ENCODE measurements around the gene UBE2I. TPM values are rescaled to one million over a fixed set of nuclear protein-coding genes. Genes with fewer than 3 reads are reported as not detected.

Gene UBE2I
- total RNA-seq, 2 experiments from 2014 or later = 245 to 254 TPM

DNA sequence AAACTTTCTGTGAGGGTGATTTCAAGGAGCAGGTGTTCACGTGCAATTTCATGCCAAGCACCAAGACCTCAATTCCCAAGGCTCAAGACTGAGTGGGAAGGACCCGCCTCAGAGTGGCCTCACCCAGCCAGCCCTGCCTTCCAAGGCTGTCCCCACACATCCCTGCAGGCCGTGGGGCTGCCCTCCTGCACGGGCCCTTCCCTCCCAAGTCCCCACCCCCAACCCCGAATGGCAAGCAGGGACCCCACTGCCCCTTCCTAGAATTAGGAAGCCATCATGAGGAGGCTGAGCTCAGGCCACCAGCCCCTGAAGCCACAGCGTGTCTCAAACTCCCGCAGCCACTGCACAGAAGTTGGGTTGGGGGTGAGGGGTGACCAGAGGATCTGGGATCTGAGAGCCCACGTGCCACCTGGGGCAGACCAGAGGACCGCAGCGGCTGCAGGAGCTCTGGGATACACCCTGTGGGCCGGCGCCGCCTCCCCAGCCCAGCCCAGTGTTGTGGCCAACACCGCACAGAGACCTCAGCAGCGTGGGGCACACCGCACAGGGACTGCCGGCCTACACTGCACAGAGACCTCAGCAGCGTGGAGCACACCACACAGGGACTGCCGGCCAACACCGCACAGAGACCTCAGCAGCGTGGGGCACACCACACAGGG lies 63.0 kb downstream of the UBE2I start:
- Mint-ChIP-seq H3K4me1 (ENCODE audit: low read depth) (no peaks in the 10 kb centered on the region), H3K27ac (no peak overlapping the region), H3K9me3 (no peaks in the 10 kb centered on the region), H3K4me3 (no peak overlapping the region), H3K27me3 (no peaks in the 10 kb centered on the region), H3K36me3 (ENCODE audit: low read depth) (peaks cover 5% of the 10 kb centered on the region)
- TF ChIP-seq, protein P1, sequence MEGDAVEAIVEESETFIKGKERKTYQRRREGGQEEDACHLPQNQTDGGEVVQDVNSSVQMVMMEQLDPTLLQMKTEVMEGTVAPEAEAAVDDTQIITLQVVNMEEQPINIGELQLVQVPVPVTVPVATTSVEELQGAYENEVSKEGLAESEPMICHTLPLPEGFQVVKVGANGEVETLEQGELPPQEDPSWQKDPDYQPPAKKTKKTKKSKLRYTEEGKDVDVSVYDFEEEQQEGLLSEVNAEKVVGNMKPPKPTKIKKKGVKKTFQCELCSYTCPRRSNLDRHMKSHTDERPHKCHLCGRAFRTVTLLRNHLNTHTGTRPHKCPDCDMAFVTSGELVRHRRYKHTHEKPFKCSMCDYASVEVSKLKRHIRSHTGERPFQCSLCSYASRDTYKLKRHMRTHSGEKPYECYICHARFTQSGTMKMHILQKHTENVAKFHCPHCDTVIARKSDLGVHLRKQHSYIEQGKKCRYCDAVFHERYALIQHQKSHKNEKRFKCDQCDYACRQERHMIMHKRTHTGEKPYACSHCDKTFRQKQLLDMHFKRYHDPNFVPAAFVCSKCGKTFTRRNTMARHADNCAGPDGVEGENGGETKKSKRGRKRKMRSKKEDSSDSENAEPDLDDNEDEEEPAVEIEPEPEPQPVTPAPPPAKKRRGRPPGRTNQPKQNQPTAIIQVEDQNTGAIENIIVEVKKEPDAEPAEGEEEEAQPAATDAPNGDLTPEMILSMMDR (IDR thresholded peaks at IDR 0.05) = no peak
- intact Hi-C loops (cut with micrococcal nuclease) = no loop called here
- DNase-seq (no peak), ATAC-seq (no peak)
- POLR2A ChIA-PET = no interaction called here
- CTCF ChIA-PET = no interaction called here

DNA sequence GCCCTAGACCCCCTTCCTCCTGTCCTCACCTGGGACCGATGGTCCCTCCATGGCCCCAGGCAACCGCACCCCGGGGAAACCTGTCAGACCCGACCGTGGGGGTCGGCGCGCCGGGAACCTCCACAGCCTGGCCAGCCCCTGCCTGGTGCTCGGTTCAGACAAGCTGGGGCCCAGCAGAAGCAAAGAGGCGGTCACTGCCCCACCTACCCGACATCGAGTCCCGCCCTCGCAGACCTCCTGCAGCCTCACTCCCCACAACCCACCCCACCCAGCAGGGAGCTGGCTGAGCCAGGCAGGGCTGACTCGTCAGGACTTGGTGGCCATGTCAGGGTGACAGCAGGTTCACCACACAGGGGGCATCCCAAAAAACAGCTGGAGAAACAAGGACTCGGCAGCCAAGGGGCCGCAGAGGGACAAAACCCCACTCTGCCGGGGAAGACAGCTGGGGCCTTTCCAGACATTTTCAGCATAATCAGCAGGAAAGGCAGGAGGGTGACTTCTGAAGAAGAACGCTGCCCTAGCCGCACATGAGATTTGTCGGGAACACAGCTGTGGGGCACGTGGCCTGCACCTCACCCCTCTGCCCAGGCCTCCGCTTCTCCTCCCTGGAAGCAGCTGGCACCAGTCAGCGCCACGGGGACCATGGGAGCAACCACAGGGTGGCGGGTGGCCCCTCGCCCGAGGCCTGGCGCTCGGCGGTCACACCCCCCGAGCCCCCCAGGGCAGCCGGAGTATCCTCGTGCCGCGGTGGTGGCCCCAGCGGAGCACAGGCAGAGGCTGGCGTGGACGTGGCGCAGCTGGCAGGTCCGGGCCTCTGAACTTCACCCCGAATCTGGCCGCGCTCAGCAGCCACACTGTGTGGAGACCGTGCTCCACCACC lies 65.2 kb downstream of the UBE2I start:
- H3K36me3 Mint-ChIP-seq (ENCODE audit: low read depth) = peaks cover 5% of the 10 kb centered on the region
- ChIA-PET CTCF (interaction anchor here (1.1 to 1.9 kb wide), 2 partner anchors 9 to 11 kb away, joined by 5 to 10 read pairs; no protein-coding TSS in a partner anchor), POLR2A (no interaction called here)
- no peak overlapping the region for H3K27ac Mint-ChIP-seq
- no peak overlapping the region for H3K4me3 Mint-ChIP-seq
- DNase-seq = no peak
- TF ChIP-seq, protein P1 (IDR thresholded peaks at IDR 0.05) = no peak
- no peaks in the 10 kb centered on the region for H3K9me3 Mint-ChIP-seq
- intact Hi-C loops (cut with micrococcal nuclease) = no loop called here
- H3K27me3 Mint-ChIP-seq = no peaks in the 10 kb centered on the region
- peaks cover 9% of the 10 kb centered on the region for H3K4me1 Mint-ChIP-seq (ENCODE audit: low read depth)
- no peak for ATAC-seq

DNA sequence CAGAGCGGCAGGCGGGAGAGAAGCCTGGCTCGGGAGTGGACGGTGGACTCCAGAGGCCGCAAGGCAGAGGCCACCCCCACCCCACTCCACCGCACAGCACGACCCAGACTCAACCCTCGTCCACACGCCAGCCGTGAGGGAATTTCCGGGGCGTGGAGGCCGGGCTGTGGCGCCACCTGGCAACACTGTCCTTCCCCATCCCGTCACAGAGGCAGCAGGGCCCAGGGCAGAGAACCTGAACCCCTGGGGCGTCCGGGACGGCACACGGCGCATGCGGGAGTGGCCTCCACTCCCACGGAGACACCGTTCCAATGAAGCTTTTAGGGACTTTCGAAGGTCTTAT lies 65.8 kb downstream of the UBE2I start:
- no peak overlapping the region for H3K27ac Mint-ChIP-seq
- no peaks in the 10 kb centered on the region for H3K9me3 Mint-ChIP-seq
- no peaks in the 10 kb centered on the region for H3K27me3 Mint-ChIP-seq
- DNase-seq (no peak), ATAC-seq (no peak)
- ChIA-PET POLR2A (no interaction called here), CTCF (interaction anchor here (1.1 to 1.9 kb wide), 2 partner anchors 10 to 12 kb away, joined by 5 to 10 read pairs; no protein-coding TSS in a partner anchor)
- TF ChIP-seq, protein P1 (IDR thresholded peaks at IDR 0.05) = no peak
- H3K36me3 Mint-ChIP-seq (ENCODE audit: low read depth) = peaks cover 5% of the 10 kb centered on the region
- H3K4me3 Mint-ChIP-seq = no peak overlapping the region
- H3K4me1 Mint-ChIP-seq (ENCODE audit: low read depth) = peaks cover 13% of the 10 kb centered on the region
- intact Hi-C loops (cut with micrococcal nuclease) = no loop called here

DNA sequence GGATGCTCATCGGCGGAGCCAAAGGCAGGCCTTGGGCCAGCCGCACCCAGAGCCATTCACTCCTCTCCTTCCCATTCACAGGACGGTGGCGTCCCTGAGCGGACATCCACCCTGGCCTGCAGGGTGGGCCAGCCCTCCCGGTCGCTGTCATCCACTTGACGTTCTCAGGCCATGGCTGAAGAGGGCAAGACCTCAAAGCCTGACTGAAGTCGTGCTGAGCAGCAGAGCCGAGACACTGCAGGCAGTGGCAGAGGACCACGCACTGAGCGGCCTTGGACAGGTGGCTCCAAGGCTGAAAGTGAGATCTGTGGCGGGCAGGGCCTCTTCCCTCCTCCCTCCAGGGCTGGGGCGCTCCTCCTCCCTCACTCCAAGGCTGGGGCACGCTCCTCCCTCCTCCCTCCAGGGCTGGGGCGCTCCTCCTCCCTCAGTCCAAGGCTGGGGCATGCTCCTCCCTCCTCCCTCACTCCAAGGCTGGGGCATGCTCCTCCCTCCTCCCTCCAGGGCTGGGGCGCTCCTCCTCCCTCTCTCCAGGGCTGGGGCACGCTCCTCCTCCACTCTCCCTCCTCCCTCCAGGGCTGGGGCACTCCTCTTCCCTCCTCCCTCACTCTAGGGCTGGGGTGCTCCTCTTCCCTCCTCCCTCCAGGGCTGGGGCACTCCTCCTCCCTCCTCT lies 66.4 kb downstream of the UBE2I start:
- TF ChIP-seq, protein P1 (IDR thresholded peaks at IDR 0.05) = no peak
- Mint-ChIP-seq H3K4me3 (no peak overlapping the region), H3K27ac (no peak overlapping the region), H3K27me3 (no peaks in the 10 kb centered on the region), H3K9me3 (no peaks in the 10 kb centered on the region), H3K36me3 (ENCODE audit: low read depth) (peaks cover 7% of the 10 kb centered on the region), H3K4me1 (ENCODE audit: low read depth) (peaks cover 13% of the 10 kb centered on the region)
- intact Hi-C loops (cut with micrococcal nuclease) = no loop called here
- ATAC-seq (no peak), DNase-seq (no peak)
- POLR2A ChIA-PET = no interaction called here
- CTCF ChIA-PET = interaction anchor here (1.9 kb wide), 1 partner anchor 12 kb away, joined by 10 read pairs; no protein-coding TSS in a partner anchor

Other genes with a start within 250 kb of the UBE2I start
- gene SSTR5, start 236.9 kb upstream of the UBE2I start, total RNA-seq = not detected
- not detected for gene C1QTNF8, start 213.4 kb upstream of the UBE2I start, total RNA-seq
- gene CACNA1H, start 156.5 kb upstream of the UBE2I start, total RNA-seq = under 1 TPM; 0.27 to 0.34 TPM
- not detected for gene TPSG1, start 84.4 kb upstream of the UBE2I start, total RNA-seq
- gene TPSB2, start 79.5 kb upstream of the UBE2I start, total RNA-seq = not detected
- not detected for gene TPSAB1, start 68.9 kb upstream of the UBE2I start, total RNA-seq
- gene TPSD1, start 53.6 kb upstream of the UBE2I start, total RNA-seq = not detected
- under 1 TPM; 0.27 to 0.68 TPM for gene BAIAP3, start 24.0 kb downstream of the UBE2I start, total RNA-seq
- 10 to 100 TPM; 54.7 to 57.4 TPM for gene TSR3, start 42.2 kb downstream of the UBE2I start, total RNA-seq
- 10 to 100 TPM; 17.3 to 19.2 TPM for gene GNPTG, start 42.3 kb downstream of the UBE2I start, total RNA-seq
- 10 to 100 TPM; 32.4 to 38.1 TPM for gene UNKL, start 105.1 kb downstream of the UBE2I start, total RNA-seq
- 10 to 100 TPM; 16.4 to 17.8 TPM for gene UQCC4, start 111.1 kb downstream of the UBE2I start, total RNA-seq
- gene PERCC1, start 121.4 kb downstream of the UBE2I start, total RNA-seq = under 1 TPM in 1 of 2 experiments, not detected in 1; 0.29 TPM
- gene CCDC154, start 134.9 kb downstream of the UBE2I start, total RNA-seq = 1 to 10 TPM; 1.3 to 1.4 TPM
- 10 to 100 TPM; 35.5 to 36.8 TPM for gene CLCN7, start 165.4 kb downstream of the UBE2I start, total RNA-seq
- not detected for gene PTX4, start 179.3 kb downstream of the UBE2I start, total RNA-seq
- gene TELO2, start 183.7 kb downstream of the UBE2I start, total RNA-seq = 10 to 100 TPM; 59.1 to 62.1 TPM
- 10 to 100 TPM; 12.9 to 14.3 TPM for gene TMEM204, start 224.0 kb downstream of the UBE2I start, total RNA-seq

Data from activated CD8-positive, alpha-beta T cell treated with anti-CD3 and anti-CD28 coated beads for 36 hours (primary cell).